CD4-positive, alpha-beta T cell treated with Interleukin-12 subunit alpha and Interleukin-12 subunit beta, for 1 hour (primary cell): Measurements from ENCODE around the gene PRSS12.
A peak's percentile ranks its signal among the peaks of the same experiment; 100 is the strongest.
"Not testable (repeated sequence)": the region's sequence is repeated elsewhere in the genome, so short reads cannot be mapped to it uniquely, and the experiment has no call there.

Source experiments
- DNase-seq: peaks from one replicate; pipeline ENCODE4 v3.0.0-alpha.2; 2020

Gene PRSS12, protein sequence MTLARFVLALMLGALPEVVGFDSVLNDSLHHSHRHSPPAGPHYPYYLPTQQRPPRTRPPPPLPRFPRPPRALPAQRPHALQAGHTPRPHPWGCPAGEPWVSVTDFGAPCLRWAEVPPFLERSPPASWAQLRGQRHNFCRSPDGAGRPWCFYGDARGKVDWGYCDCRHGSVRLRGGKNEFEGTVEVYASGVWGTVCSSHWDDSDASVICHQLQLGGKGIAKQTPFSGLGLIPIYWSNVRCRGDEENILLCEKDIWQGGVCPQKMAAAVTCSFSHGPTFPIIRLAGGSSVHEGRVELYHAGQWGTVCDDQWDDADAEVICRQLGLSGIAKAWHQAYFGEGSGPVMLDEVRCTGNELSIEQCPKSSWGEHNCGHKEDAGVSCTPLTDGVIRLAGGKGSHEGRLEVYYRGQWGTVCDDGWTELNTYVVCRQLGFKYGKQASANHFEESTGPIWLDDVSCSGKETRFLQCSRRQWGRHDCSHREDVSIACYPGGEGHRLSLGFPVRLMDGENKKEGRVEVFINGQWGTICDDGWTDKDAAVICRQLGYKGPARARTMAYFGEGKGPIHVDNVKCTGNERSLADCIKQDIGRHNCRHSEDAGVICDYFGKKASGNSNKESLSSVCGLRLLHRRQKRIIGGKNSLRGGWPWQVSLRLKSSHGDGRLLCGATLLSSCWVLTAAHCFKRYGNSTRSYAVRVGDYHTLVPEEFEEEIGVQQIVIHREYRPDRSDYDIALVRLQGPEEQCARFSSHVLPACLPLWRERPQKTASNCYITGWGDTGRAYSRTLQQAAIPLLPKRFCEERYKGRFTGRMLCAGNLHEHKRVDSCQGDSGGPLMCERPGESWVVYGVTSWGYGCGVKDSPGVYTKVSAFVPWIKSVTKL

GRCh38 chr4:118352843-118353533, at the start of gene PRSS12:
TSS of gene PRSS12 (minus strand) at chr4:118353003. CDS start at chr4:118352720, 283 bp downstream.
- peak; percentile 55 for DNase-seq

DNA sequence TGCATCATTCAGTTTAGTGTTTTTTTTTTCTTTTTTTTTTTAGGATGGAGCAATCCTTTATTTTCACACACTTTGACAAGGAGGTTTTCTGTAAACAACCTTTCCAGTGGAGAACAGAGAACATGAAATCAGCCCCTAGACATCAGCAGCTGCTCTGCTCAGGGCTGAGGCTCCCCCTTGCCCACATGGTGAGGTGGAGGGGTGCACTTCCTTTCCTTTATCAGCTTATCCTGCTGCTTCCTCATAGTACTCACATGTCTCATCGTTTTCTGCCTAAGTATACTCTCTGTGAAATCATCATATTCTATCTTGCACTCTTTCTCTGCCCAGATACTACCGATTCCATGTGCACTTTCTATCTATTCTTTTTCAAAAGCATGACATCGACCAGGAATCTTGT, 47.6 kb upstream of the PRSS12 start:
- no peak for DNase-seq

DNA sequence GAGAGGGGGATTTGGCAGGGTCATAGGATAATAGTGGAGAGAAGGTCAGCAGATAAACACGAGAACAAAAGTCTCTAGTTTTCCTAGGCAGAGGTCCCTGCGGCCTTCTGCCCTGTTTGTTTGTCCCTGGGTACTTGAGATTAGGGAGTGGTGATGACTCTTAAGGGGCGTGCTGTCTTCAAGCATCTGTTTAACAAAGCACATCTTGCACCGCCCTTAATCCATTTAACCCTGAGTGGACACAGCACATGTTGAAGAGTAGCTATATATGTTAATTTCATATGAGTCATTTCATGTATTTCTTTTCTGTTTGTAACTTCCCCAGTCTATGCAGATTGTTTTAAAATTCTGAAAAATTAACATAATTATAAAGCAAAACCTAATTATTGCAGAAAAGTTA, 47.1 kb upstream of the PRSS12 start:
- not testable (repeated sequence) for DNase-seq

- no peak for DNase-seq
Observed at GRCh38 chr4:118398226-118399090, 45.7 kb upstream of the PRSS12 start.

DNA sequence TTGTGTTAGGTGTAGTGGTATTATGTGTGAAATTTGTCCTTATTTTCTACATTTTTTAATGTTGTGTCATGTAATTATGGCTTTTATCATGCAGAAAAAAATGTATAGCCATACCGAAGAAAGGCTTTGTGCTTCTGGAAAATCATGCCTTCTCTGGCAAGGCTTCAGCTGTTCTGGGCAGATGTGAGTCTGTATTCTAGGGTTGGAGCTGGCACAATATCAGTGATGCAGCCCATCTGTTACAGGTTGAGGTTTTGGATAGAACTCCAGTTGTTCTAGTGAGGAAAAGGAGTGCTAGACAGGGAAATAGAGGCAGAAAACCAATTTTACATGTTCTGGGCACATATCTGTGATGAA, 44.8 kb upstream of the PRSS12 start:
- no peak for DNase-seq

DNA sequence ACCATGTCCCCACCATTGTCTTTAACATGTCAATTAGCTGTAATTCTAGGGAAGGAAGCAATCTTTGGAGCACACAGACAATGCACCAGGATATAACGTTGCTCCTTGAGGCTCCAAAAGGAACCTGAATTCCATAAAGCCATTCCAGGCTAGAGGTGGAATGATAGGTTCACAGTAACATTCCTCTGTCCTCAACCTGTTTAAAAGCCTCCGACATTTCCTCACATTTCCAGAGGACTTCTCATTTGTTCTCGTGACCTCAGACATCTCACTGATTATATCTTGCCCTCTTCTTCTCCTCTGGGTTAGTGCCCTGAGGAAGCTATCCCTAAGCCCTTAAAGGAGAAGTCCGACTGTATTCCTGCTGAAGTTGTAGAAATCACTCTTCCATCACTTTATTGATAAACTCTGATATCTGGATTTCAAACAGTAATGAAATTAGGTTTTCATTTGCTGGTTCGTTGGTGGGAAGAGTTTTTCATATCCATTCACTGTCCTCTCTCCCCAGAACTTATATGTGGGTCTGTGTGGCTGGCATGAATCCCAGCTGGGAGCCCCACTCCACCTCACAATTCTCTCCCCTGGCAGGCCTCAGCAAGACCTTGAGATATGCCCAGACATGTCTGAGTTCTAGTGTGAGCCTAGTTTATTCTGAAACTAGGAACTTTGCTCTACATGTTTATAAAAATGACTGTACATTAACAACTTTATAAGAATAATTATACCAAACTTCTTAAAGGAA, 44.2 kb upstream of the PRSS12 start:
- no peak for DNase-seq

DNA sequence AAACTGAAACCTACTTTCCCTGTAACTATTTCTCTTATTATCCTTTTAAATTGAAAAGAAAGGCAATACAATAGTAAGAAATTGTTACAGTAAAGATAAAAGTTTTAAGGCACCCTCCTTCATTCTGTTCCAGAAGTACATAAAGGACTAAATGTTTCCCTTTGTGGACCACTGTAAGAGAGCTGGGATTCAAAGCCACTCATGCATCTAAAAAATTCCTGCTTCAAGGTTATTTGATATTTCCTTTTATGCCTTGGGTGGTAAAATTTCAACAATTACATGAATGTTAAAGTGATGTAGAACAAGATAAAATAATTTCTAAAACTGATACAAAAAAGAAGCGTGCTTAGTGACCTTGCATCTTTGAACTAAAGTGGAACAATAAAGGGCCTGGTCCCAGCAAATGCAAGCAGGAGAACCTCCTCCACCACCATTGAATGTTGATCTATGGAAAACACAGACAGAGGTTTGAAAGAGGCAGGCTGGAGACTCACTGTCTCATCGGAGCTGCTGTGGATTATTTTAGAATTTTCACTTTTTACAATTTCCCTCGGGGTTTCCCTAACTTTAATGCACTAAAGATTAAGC, 42.3 kb upstream of the PRSS12 start:
- DNase-seq = no peak

DNA sequence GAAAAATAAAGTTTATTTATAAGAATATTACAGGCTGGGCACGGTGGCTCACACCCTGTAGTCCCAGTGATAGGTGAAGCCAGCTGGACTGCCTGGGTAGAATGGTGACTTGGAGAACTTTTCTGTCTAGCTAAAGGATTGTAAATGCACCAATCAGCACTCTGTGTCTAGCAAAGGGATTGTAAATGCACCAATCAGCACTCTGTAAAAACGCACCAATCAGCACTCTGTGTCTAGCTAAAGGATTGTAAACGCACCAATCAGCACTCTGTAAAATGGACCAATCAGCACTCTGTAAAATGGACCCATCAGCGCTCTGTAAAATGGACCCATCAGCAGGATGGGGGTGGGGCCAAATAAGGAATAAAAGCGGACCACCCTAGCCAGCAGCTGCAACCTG, 39.7 kb upstream of the PRSS12 start:
- DNase-seq = not testable (repeated sequence)

- no peak for DNase-seq
Observed at GRCh38 chr4:118390121-118390520, 37.3 kb upstream of the PRSS12 start.

DNA sequence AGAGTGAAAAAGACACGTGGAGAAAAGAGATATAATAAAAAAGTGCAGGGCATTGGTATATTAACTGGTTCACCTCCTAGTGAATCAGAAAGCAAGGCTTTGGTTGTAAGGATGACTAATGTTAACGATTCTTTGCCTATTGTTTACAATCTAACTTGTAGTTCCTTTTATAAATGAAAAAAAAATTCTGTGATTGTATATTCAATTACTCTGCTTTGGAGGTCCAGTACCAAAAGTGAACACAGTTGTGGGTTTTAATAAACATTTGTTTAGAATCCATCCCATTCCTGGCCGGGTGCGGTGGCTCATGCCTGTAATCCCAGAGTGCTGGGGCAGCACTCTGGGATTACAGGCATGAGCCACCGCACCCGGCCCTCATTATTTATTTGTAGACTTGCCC, 36.9 kb upstream of the PRSS12 start:
- DNase-seq = no peak

DNA sequence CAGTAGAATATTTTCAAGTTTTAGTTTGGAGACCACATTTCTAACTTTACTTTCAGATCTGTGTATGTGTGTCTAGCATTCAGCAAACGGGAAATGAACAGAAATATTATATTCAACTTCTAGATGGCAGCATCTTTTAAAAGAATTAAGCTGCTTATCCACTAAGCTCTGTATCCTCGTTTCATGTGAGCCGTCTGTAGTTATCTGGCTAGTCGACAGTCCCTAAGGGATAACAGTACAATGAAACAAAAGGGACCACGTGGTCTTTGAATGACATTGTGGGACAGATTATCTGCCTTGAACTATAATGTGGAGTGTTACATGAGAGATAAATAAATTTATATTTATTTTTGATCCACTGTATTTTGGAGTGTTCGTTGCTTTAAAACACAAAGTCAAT, 35.8 kb upstream of the PRSS12 start:
- DNase-seq = no peak

DNA sequence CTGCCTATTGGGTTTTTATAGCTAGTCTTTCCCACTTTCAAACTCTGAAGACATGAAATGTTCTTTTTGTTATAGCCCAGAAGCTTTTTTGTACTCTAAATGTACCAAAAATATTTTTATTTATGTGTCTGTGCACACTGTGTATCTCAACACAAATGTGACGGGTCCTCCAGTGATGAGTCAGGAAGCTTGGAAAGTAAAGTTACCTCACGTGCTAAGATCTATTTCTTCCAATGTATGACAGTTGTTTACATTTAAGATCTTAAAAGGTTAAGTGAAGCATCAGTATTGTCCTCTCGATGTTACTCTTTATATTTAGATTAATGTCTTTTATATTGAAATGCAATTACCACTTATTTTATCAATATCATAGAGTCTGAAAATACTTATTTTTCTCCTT, 29.1 kb upstream of the PRSS12 start:
- no peak for DNase-seq

DNA sequence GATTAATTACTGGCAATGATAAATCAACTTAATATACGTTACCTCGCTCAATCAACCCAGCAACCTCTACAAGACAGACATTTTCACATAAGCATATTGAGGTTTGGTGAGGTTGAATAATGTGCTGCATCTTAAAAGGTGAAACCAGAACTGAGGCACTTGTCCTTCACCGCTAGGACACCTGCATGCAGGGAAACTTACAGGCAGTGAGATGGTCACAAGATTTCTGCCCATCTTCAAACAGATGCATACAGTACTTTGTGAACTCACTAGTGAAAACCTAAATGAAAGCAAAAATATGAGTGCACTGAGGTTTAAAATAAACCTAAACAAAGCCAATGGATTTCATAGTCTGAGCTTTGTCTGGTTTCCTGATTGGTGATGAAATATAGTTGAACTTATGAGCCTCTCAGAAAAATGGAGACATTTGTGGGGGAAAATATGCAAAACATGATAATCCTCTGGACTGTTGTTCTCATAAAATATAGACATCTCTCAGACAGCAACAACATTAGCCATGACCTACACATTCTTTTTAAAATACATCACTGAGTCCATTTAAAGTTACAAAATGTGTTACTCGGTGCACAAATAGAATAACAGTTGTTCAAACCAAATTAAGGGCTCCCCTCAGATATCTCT, 20.9 kb upstream of the PRSS12 start:
- DNase-seq = no peak

- no peak for DNase-seq
Observed at GRCh38 chr4:118372251-118372650, 19.4 kb upstream of the PRSS12 start.

- DNase-seq = no peak
Observed at GRCh38 chr4:118369231-118369630, 16.4 kb upstream of the PRSS12 start.

DNA sequence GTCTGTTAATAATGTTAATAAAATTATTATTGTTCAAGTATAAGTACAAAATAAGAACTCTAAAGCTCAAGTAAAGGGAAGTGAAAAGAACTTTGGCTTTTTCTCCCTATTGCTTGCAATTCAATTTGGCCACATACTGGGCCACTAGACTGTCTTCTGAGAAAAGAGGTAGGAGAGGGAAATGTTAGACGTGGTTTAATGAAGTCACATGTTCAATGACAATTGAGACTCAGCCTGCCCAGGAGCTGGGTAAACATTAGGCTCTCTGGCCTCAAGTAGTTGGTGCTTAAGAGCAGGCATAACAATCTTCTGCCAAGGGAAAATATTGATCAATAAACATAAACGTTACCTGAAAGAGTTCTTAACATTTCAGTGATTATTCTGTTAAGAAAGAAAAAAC, 15.1 kb upstream of the PRSS12 start:
- no peak for DNase-seq

DNA sequence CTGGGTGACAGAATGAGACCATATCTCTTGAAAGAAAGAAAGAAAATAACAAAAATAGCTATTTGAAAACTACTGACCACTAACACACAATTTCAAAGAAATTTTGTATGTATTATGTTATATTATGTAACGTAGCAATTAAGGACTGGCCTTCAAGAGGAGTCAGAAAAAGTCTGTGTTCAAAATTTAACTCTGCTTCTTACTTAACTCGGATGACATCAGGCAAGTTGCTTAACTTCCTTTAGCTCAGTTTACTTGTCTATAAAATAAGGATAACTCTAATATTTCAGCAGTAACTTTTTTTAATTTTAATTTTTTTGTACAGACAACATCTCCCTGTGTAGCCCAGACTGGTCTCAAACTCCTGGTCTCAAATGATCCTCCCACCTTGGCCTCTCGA, 14.6 kb upstream of the PRSS12 start:
- no peak for DNase-seq

DNA sequence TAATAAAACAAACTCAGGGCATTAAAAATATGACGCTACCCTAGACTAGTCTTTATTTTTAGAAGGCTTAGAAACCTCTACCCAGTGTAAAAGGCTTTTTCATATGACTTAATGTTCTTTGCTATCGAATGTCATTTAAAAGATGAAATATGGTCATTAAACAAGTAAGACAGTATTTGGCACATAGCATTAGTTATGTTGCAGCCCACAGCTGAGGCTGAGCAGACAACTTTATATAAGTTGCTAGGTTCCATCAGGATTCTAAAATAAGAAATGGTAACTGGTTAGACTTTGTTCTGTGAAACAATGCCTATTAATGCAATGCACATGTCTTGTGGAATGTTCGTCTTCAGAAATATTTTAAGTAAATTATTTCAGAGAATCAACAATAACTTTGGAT, 10.4 kb upstream of the PRSS12 start:
- DNase-seq = no peak

DNA sequence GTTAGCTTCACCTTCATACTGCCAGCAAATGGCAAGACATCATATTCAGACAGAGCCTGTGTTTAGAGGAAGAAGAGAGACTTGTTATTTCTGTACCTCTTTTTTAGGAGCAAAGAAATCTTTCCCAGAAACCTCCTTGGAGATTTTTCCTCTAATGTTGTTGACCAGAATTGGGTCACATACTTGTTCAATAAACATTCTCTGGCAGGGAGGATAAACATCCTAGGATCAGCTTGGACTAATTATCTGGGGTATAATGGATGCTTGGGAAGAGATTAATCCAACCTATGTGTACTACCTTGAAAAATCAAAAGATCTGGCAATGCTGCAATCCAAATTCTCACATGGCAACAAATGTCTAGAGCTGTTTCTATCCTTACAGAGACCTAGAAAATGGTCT, 8.4 kb upstream of the PRSS12 start:
- DNase-seq = no peak

DNA sequence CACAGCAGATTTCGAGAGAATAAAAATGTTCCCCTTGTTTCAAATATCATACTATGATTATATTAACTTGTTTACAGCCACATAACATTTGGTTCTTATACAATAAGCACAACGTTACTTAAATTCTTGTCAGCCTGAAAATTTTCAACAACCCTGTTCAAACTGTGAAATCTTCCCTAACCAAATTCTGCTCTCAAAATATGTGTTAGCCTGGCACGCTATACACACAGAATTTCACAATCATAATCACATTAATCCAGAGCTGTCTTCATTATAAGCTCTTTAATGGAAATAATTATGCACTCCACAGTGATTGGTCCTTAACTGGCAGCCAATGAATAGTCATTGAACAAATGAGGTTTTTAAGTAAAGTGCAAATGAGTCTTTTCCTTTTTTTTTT, 7.3 kb upstream of the PRSS12 start:
- DNase-seq = no peak

DNA sequence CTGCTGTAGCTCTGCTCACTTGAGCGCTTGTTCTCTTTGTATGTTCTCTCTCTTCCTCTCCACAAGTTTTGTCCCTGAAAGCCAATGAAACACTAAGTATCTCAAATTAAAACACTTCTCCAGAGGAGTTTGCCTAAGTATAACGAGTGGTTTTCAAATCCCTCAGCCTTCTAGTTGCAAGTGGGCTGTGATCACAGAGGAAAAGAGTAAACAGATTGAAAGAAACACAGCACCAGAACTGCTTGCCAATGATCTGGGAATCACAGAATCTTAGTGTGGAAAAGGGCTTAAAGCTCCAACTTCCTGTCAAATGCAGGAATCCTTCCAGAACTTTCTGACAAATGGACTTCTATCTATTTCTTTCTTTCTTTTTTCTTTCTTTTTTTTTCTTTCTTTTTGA, 4.8 kb upstream of the PRSS12 start:
- no peak for DNase-seq
